GM12872 (cell line): ENCODE results near the gene THSD1.

ENCODE experiments used
- TF ChIP-seq, protein P1 (sequence below): IDR thresholded peaks from 3 replicates; pipeline ENCODE4 v1.5.1; 2011; ENCODE audit warnings: low read depth, mild to moderate bottlenecking, low read length, moderate library complexity; ENCODE audit not compliant: insufficient read depth

Gene THSD1, protein sequence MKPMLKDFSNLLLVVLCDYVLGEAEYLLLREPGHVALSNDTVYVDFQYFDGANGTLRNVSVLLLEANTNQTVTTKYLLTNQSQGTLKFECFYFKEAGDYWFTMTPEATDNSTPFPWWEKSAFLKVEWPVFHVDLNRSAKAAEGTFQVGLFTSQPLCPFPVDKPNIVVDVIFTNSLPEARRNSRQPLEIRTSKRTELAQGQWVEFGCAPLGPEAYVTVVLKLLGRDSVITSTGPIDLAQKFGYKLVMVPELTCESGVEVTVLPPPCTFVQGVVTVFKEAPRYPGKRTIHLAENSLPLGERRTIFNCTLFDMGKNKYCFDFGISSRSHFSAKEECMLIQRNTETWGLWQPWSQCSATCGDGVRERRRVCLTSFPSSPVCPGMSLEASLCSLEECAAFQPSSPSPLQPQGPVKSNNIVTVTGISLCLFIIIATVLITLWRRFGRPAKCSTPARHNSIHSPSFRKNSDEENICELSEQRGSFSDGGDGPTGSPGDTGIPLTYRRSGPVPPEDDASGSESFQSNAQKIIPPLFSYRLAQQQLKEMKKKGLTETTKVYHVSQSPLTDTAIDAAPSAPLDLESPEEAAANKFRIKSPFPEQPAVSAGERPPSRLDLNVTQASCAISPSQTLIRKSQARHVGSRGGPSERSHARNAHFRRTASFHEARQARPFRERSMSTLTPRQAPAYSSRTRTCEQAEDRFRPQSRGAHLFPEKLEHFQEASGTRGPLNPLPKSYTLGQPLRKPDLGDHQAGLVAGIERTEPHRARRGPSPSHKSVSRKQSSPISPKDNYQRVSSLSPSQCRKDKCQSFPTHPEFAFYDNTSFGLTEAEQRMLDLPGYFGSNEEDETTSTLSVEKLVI

DNA sequence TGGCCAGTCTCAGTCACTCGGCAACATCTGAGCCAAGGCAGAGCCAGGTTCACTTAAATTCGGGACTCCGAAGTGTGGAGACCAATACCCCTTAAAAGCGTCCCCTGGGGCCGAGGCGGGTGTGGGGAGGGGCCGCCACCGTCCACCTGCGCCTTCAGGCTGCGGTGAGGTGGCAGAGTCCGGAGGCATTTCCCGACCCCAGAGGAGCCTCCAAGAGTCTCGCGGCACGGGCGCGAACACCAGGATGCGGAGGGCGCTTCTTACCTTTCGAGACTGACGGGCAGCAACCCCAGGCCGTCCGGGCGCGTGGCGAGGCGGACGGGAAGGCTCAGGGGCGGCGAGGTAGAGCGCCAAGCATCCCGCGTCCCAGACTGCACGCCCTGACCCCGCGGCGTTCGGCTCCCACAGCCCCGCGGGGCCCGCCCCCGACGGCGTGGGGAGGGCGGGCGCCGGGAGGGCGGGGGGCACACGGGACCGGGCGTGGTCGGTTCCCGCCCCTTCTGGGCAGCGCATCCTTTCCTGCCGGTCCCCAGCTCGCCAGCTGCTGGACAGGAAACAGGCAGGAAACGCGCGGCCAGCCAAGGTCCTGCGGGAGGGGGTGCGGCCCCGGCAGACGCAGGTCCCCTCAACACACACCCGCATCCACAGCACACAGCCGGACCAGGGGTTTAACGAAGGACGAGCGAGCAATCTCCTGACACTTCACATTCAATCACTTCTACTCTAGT lies at the start of gene THSD1:
Gene THSD1 (minus strand): TSS at position 406 of the 728 bp plus-strand sequence. CDS start 3,572 bp downstream, outside the sequence.
- TF ChIP-seq, protein P1, sequence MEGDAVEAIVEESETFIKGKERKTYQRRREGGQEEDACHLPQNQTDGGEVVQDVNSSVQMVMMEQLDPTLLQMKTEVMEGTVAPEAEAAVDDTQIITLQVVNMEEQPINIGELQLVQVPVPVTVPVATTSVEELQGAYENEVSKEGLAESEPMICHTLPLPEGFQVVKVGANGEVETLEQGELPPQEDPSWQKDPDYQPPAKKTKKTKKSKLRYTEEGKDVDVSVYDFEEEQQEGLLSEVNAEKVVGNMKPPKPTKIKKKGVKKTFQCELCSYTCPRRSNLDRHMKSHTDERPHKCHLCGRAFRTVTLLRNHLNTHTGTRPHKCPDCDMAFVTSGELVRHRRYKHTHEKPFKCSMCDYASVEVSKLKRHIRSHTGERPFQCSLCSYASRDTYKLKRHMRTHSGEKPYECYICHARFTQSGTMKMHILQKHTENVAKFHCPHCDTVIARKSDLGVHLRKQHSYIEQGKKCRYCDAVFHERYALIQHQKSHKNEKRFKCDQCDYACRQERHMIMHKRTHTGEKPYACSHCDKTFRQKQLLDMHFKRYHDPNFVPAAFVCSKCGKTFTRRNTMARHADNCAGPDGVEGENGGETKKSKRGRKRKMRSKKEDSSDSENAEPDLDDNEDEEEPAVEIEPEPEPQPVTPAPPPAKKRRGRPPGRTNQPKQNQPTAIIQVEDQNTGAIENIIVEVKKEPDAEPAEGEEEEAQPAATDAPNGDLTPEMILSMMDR = no peak

DNA sequence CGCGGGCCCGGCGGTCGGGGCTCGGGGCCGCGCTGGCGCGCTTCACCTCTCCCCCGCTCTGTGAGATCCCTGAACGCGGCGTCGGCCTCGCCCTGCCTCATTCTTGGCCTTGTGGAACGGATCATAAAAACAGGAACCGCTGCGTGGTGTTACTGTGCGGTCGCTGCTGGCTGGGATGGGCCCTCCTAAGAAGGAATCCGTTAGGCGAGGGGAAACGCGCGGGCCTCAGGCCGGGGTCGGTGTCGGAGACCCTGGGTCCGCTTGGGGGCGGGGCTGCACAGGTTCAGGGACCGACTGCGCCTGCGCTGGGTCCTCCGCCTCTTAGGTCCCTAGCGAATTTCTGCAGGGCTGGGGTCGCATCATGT lies 49.7 kb upstream of the THSD1 start:
- TF ChIP-seq, protein P1 = no peak

DNA sequence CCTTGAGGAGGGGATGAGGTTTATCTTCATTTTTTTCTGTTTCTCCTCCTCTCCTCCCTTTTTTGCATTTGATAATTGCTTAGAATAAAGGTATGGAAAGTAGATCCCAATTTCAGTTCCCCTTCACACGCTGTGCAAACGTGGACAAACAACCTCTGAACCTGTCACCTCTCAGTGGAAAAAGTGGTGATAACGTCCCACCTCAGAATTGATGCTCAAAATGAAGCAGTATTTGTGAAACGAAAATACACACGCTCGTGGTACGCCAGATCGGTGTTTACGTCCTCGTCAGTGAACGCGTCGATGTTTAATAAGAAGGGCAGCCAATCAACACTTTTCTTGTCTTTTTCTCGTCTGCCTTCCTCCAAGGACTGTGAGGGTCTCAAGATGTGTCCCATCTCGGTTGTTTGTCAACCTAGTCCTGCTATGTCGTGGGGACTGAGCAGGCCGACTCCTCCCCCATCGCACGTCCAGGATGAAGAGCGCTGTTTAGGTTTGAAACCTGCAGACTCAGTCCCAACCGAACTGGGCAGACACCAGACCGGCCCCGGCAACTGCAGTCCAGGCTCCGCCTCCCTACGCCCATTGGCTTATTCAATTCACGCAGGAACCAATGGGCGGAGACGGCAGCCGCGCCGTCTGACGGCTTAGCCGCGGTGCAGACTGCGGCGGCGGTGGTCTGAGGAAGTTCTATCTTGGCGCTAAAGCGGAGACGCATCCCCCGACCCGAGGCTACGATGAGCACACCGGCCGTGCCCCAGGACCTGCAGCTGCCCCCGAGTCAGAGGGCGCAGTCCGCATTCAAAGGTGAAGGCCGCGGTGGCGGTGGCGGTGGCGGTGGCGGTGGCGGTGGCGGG lies 49.1 kb upstream of the THSD1 start, which contains the start of gene CKAP2:
Gene CKAP2 (plus strand): TSS at position 659 of the 857 bp plus-strand sequence. CDS start 79 bp downstream, at position 738.
- TF ChIP-seq, protein P1 = no peak

DNA sequence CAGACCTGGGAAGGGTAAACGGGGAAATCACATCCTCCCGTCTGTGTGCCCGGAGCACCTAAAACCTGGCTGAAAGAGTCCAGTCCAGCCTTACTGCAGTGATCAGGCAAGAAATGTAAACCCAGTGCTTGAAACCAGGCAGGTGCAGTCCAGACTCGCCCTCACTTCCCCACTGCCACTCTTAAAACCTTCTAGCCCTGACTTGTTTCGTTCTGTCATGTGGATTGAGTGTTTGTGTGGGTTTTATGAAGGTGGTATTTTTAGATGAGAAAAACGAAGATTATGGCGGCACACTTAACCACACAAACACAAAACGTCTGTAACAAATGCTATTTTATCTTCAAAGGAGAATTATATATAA lies 48.5 kb upstream of the THSD1 start:
- TF ChIP-seq, protein P1 = no peak

DNA sequence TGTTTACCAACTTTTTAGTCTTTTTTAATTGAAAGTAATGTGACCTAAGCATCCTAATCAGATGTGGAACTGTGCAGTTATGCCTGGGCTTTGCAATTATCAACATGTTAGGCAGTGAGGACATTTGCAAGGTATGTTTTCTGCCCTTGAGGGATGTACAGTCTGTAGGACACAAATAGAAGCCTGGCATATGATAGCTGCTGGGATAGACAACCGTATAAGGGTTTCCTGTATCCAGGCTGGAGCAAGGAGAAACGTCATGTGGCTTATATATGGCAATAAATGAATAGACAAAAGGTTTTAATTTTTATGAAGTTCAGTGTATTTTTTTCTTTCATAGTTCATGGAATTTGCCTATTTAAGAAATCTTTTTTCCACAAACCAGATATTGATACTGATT lies 46.5 kb upstream of the THSD1 start:
- TF ChIP-seq, protein P1 = no peak

DNA sequence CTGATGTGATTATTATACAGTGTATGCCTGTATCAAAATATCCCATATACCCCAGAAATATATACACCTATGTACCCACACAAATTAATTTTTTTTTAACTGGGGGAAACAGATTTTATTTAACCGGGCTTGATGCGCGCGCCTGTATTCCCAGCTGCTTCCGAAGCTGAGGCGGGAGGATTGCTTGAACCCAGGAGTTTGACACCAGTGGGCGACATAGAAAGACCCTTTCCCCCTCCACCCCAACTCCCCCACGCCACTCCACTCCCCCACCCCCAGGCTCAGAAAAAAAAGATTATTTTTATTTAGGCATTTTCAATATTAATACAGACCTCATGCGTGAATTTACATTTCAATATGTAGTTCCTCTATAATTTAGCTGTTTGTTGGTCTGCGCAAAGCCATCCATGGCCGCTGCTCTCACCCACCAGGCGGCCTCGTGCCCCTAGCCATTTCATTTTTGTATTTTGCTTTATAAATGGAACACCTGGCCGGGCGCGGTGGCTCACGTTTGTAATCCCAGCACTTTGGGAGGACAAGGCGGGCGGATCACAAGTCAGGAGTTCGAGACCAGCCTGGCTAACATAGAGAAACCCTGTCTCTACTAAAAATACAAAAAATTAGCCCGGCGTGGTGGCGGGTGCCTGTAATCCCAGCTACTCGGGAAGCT lies 45.3 kb upstream of the THSD1 start:
- TF ChIP-seq, protein P1 = no peak
